Neutrophil (primary cell): ENCODE data around the gene ANAPC7.

ENCODE experiments used
- H3K27ac ChIP-seq: fragments of 200-600 bp; sonication (generic); 2 replicates; pipeline ENCODE4 v1.5.1; 2016; ENCODE audit warnings: mild to moderate bottlenecking, moderate library complexity
- H3K27me3 ChIP-seq: fragments of 200-600 bp; sonication (generic); 2 replicates; pipeline ENCODE4 v1.6.0; 2016; ENCODE audit warnings: mild to moderate bottlenecking
- H3K36me3 ChIP-seq: fragments of 200-600 bp; sonication (generic); 2 replicates; pipeline ENCODE4 v1.5.1; 2017
- H3K4me1 ChIP-seq, 2 experiments: fragments of 200-600 bp in 1 of 2; sonication (generic) in 1 of 2; 1 replicate in 1 of 2; 2 replicates in 1 of 2; pipeline versions ENCODE4 v1.5.1 to v1.6.1; 2013 to 2016; ENCODE audit warnings: low read depth in 1 of 2, low read length in 1 of 2, mild to moderate bottlenecking in 1 of 2, moderate library complexity in 1 of 2; ENCODE audit not compliant: control insufficient read depth in 1 of 2, insufficient read depth in 1 of 2
- H3K4me3 ChIP-seq, 2 experiments: fragments of 200-600 bp in 1 of 2; sonication (generic) in 1 of 2; 1 replicate in 1 of 2; 2 replicates in 1 of 2; pipeline ENCODE4 v1.5.1; 2013 to 2016; ENCODE audit warnings: low read depth in 1 of 2, low read length in 1 of 2, mild to moderate bottlenecking in 1 of 2, moderate library complexity in 1 of 2
- H3K9me3 ChIP-seq: fragments of 200-600 bp; sonication (generic); 2 replicates; pipeline ENCODE4 v1.5.1; 2016
- TF ChIP-seq, protein P1 (sequence below): fragments of 200-600 bp; sonication (generic); IDR thresholded peaks from 2 replicates; pipeline ENCODE4 v1.5.1; 2016; ENCODE audit warnings: antibody characterized with exemption

The ANAPC7 gene

DNA sequence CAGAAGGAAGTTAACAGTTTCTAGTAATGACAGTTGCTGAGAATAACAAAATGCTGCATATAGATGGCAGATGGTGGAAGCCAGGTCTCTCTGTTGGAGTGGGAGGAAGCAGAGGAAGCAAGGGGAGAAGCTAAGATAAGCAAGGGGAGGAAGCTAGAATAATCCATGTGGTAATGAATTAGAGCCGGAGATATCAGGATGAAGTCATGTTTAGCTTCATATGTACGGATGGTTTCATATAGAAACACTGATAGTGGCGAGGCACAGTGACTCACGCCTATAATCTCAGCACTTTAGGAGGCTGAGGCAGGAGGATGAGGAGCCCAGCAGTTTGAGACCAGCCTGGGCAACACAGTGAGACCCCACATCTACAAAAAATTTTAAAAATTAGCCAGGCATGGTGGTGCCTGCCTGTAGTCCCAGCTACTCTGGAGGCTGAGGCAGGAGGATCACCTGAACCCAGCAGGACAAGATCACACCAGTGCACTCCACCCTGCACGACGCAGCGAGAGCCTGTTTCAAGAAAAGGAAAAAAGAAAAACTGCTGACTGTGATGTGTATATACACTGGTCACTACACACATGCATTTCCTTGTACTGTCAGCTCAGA, 49.2 kb downstream of the ANAPC7 start:
- TF ChIP-seq, protein P1, sequence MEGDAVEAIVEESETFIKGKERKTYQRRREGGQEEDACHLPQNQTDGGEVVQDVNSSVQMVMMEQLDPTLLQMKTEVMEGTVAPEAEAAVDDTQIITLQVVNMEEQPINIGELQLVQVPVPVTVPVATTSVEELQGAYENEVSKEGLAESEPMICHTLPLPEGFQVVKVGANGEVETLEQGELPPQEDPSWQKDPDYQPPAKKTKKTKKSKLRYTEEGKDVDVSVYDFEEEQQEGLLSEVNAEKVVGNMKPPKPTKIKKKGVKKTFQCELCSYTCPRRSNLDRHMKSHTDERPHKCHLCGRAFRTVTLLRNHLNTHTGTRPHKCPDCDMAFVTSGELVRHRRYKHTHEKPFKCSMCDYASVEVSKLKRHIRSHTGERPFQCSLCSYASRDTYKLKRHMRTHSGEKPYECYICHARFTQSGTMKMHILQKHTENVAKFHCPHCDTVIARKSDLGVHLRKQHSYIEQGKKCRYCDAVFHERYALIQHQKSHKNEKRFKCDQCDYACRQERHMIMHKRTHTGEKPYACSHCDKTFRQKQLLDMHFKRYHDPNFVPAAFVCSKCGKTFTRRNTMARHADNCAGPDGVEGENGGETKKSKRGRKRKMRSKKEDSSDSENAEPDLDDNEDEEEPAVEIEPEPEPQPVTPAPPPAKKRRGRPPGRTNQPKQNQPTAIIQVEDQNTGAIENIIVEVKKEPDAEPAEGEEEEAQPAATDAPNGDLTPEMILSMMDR: no peak
- Histone ChIP-seq H3K27ac (no peak overlapping the region), H3K27me3 (no peaks in the 10 kb centered on the region), H3K36me3 (peaks cover 5% of the 10 kb centered on the region), H3K4me3 (no peak overlapping the region), H3K4me1 (peaks cover 33 to 34% of the 10 kb centered on the region in 2 experiments), H3K9me3 (no peaks in the 10 kb centered on the region)

DNA sequence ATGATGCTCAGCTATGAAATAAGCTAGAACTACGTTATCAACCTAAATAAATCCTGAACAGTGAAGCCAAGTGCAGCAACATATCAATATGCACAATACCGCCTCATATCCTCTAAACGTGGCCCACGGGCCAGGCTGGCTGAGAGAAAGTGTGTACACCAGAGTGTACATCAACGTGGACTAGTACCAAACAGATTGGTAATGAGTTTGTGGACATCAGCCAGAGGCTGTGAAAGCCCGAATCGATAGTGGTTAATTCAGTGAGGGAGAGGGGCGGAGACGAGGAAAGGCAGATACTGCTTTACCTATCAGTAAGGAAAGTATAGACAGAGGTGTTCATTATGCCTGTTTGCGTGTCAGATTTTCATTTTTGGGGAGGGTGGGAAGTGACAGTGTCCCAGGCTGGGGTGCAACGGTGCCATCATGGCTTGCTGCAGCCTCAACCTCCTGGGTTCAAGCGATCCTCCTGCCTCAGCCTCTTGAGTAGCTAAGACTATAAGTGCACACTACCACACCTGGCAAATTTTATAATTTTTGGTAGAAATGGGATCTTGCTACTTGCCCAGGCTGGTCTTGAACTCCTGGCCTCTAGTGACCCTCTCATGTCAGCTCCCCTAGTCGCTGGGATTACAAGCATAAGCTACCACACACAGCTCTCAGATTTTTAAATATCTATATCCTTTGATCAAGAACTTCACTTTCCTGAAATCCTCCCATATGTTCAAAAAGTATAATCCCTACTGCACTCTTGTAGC, 50.1 kb downstream of the ANAPC7 start:
- TF ChIP-seq, protein P1: no peak
- no peak overlapping the region for H3K27ac ChIP-seq
- H3K4me1 ChIP-seq: peaks cover 41 to 43% of the 10 kb centered on the region in 2 experiments
- H3K9me3 ChIP-seq: no peaks in the 10 kb centered on the region
- no peak overlapping the region for H3K4me3 ChIP-seq
- no peaks in the 10 kb centered on the region for H3K27me3 ChIP-seq
- H3K36me3 ChIP-seq: peaks cover 5% of the 10 kb centered on the region

DNA sequence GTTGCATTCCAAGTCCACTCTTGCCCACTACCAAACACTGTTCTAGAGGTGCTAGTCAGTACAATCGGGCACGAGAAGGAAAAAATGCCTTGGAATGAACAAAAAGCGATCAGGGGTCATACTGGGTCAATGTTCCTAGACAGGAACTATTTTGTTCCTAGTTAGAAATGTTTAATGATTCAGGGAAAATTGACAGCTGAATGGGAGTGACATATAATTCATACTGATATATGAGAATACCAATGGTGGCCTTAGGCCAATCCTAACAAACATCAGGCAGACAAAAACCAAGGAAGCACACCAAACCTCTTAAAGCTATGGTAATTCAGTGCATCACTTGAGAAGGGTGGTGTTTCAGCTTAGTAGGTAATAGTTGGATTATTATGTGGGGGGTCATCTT, 51.1 kb downstream of the ANAPC7 start:
- H3K27ac ChIP-seq: no peak overlapping the region
- peaks cover 44 to 45% of the 10 kb centered on the region in 2 experiments for H3K4me1 ChIP-seq
- H3K27me3 ChIP-seq: no peaks in the 10 kb centered on the region
- TF ChIP-seq, protein P1: no peak
- peaks cover 15% of the 10 kb centered on the region for H3K36me3 ChIP-seq
- no peaks in the 10 kb centered on the region for H3K9me3 ChIP-seq
- H3K4me3 ChIP-seq: no peak overlapping the region

DNA sequence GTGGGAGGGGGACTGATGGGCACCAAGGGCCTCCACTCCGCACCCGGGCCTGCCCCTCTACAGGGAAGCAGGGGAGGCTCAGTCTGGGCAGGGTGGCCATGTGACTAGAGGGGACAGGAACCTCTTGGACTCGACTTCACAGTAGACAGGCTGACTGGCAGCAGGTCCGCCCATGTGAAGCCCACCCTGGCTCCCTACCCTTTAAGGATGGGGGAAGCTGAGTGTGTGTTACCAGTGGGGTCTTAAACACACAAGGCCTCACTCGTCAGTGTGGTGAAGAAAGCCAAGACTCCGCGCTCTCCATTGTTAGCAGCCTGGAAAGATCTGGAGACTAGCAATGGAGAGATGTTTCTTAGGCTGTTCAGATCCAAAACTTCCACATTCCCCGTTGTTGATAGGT, 52.4 kb downstream of the ANAPC7 start:
- Histone ChIP-seq H3K27me3 (no peaks in the 10 kb centered on the region), H3K4me1 (peaks cover 44 to 45% of the 10 kb centered on the region in 2 experiments), H3K4me3 (no peak overlapping the region), H3K9me3 (no peaks in the 10 kb centered on the region), H3K27ac (no peak overlapping the region), H3K36me3 (peaks cover 28% of the 10 kb centered on the region)
- TF ChIP-seq, protein P1: no peak

DNA sequence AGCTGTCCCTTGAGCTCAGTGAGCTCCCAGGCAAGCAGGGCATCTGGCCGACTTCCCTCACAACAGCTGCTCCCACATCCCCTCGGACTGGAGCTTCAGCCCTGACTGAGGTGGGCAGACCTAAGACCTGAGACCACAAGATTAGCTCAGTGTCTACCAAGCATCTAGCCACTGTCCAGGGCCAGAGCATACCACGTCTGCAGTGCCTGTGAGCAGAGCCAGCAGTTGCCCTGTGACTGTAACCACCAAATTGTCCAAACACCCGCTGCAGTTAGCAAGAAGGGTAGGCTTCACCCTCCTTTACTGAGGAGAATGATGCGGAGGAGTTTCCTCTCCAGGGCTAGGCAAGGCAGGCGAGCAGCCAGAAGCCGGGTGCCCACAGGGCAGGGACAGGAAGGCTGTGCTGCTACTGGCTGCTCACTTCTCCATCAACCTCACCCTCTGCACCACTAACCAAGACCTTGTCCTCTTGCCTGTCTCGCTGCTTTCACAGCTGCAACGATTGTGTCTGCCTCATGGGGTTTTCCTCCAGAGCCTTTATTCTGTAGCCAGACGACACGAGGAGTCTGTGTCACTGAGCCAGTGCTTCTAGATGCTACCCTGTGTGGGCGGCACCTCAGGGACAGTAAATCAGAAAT, 53.9 kb downstream of the ANAPC7 start:
- Histone ChIP-seq H3K27me3 (no peaks in the 10 kb centered on the region), H3K4me3 (peak overlapping the region in 1 of 2 experiments; percentile 5), H3K27ac (peak overlapping the region; percentile 71), H3K9me3 (no peaks in the 10 kb centered on the region), H3K4me1 (peaks cover 46 to 48% of the 10 kb centered on the region in 2 experiments), H3K36me3 (peaks cover 43% of the 10 kb centered on the region)
- TF ChIP-seq, protein P1: no peak
